Astrocyte (in vitro differentiated cells and primary cell): Measurements from ENCODE around the gene AHDC1.

ENCODE experiments used
- EZH2 ChIP-seq: IDR thresholded peaks from 2 replicates; pipeline ENCODE4 v1.6.1; 2012; ENCODE audit warnings: mild to moderate bottlenecking, low read length, inconsistent platforms; ENCODE audit not compliant: insufficient read depth
- TF ChIP-seq, protein P1 (sequence below): IDR thresholded peaks from 2 replicates; pipeline ENCODE4 v1.5.1; 2011; ENCODE audit warnings: low read depth, mild to moderate bottlenecking, inconsistent platforms, low read length, moderate library complexity; ENCODE audit not compliant: insufficient read depth

DNA sequence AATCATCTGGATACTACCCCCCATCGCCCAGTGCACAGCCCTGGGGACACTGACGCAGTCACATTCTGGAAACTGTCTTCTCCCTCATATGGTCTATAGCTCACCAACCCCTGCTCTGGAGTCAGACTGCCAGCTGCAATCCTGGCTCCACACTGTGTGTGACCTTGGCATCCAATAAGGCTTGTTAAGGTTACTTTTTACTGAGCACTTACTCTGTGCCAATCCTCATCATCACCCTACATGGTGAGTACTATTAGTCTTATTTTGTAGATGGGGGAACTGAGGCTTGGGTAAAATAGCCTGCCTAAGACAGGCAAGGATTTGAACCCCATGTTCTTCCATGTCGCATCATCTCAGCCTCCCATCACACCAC is 34.9 kb downstream of the AHDC1 start:
- TF ChIP-seq, protein P1, sequence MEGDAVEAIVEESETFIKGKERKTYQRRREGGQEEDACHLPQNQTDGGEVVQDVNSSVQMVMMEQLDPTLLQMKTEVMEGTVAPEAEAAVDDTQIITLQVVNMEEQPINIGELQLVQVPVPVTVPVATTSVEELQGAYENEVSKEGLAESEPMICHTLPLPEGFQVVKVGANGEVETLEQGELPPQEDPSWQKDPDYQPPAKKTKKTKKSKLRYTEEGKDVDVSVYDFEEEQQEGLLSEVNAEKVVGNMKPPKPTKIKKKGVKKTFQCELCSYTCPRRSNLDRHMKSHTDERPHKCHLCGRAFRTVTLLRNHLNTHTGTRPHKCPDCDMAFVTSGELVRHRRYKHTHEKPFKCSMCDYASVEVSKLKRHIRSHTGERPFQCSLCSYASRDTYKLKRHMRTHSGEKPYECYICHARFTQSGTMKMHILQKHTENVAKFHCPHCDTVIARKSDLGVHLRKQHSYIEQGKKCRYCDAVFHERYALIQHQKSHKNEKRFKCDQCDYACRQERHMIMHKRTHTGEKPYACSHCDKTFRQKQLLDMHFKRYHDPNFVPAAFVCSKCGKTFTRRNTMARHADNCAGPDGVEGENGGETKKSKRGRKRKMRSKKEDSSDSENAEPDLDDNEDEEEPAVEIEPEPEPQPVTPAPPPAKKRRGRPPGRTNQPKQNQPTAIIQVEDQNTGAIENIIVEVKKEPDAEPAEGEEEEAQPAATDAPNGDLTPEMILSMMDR: no peak
- TF ChIP-seq EZH2: no peak
